ENCODE results near the gene KRT75.

- TF ChIP-seq CTCF (IDR thresholded peaks at IDR 0.05) (no peak), POLR2AphosphoS5 (IDR thresholded peaks at IDR 0.05) (no peak), POLR2A (IDR thresholded peaks at IDR 0.05) (no peak)
Observed at GRCh38 chr12:52477651-52478050, 43.5 kb upstream of the KRT75 start.

All from transverse colon (tissue), 4 donors.